CD4-positive, alpha-beta T cell (primary cell): ENCODE measurements around the gene MYBPH. TPM values are rescaled to one million over a fixed set of nuclear protein-coding genes. Genes with fewer than 3 reads are reported as not detected.

Source experiments
- ATAC-seq: fragments of 200-7000 bp; cut with Tn5 transposase; one replicate; pipeline ENCODE4 v1.10.0; 2022; ENCODE audit warnings: mild to moderate bottlenecking; ENCODE audit not compliant: poor library complexity
- CTCF ChIA-PET: fragments of 350-600 bp; sonication (Branson Sonifier 250); formaldehyde crosslinking; loops from one replicate; lab custom pipeline; 2021; ENCODE audit warnings: antibody characterized with exemption, inconsistent platforms; lab: Charles Lee
- POLR2A ChIA-PET: fragments of 350-600 bp; sonication (Branson Sonifier 250); formaldehyde crosslinking; loops from one replicate; lab custom pipeline; 2021; ENCODE audit warnings: antibody characterized with exemption, inconsistent platforms; lab: Charles Lee
- DNase-seq, 14 experiments: peaks; one replicate each; pipeline ENCODE4 v3.0.0-alpha.2; 2013 to 2020; ENCODE audit warnings: mixed read lengths in 2 of 14
- H3K27ac ChIP-seq, 2 donors: one replicate each; pipeline versions ENCODE4 v1.5.1 to v1.7.0; 2013; ENCODE audit warnings: low read length in 2 of 2, low read depth in 1 of 2, mild to moderate bottlenecking in 1 of 2
- H3K27me3 ChIP-seq, 2 experiments: 1 replicate in 1 of 2; 2 replicates in 1 of 2; pipeline versions ENCODE4 v1.6.1 to v1.7.0; 2013; ENCODE audit warnings: low read length in 2 of 2, control low read depth in 1 of 2, mild to moderate bottlenecking in 1 of 2, moderate library complexity in 1 of 2; ENCODE audit not compliant: insufficient read depth in 2 of 2, control insufficient read depth in 1 of 2
- H3K36me3 ChIP-seq: one replicate; pipeline ENCODE4 v1.6.1; 2013; ENCODE audit warnings: low read length, control low read depth; ENCODE audit not compliant: insufficient read depth
- H3K4me1 ChIP-seq: one replicate; pipeline ENCODE4 v1.6.1; 2013; ENCODE audit warnings: low read length, control low read depth; ENCODE audit not compliant: insufficient read depth
- H3K4me3 ChIP-seq: one replicate; pipeline ENCODE4 v1.5.1; 2013; ENCODE audit warnings: mild to moderate bottlenecking, low read length, moderate library complexity
- H3K9me3 ChIP-seq, 2 experiments: 1 replicate in 1 of 2; 2 replicates in 1 of 2; pipeline versions ENCODE4 v1.6.1 to v1.7.0; 2013; ENCODE audit warnings: low read length in 2 of 2, mild to moderate bottlenecking in 2 of 2, control low read depth in 1 of 2, moderate library complexity in 1 of 2; ENCODE audit not compliant: control insufficient read depth in 1 of 2, insufficient read depth in 1 of 2
- H3K27ac Mint-ChIP-seq: one replicate; pipeline ENCODE4 v1.8.0; 2020; ENCODE audit warnings: mixed read lengths
- H3K27me3 Mint-ChIP-seq: one replicate; pipeline ENCODE4 v1.8.0; 2021; ENCODE audit warnings: mixed read lengths
- H3K36me3 Mint-ChIP-seq: one replicate; pipeline ENCODE4 v1.8.0; 2021; ENCODE audit warnings: low read depth, mixed read lengths
- H3K4me1 Mint-ChIP-seq: one replicate; pipeline ENCODE4 v1.8.0; 2021; ENCODE audit warnings: low read depth, mixed read lengths
- H3K4me3 Mint-ChIP-seq: one replicate; pipeline ENCODE4 v1.8.0; 2020; ENCODE audit warnings: mild to moderate bottlenecking, mixed read lengths
- H3K9me3 Mint-ChIP-seq: one replicate; pipeline ENCODE4 v1.8.0; 2020; ENCODE audit warnings: mixed read lengths
- intact Hi-C, 2 experiments: fragments of 100-400 bp; cut with DNase I in 1 of 2; cut with micrococcal nuclease in 1 of 2; formaldehyde crosslinking; loops; one replicate each; pipeline versions ENCODE4 v1.15.1 to v1.9.0; 2023 to 2025; cut with DNase I, micrococcal nuclease
- total RNA-seq, 174 experiments: library from RNA in 2 of 174; stranded (reverse) in 2 of 174; gene quantifications; one replicate each; pipeline ENCODE4 v1.2.3 and lab custom pipeline; 2021 to 2026
- TF ChIP-seq, protein P1 (sequence below): fragments of 200-600 bp; IDR thresholded peaks from one replicate; pipeline ENCODE4 v1.8.0; 2022; ENCODE audit warnings: antibody characterized with exemption, mild to moderate bottlenecking

The MYBPH gene
- total RNA-seq, 2 experiments from 2014 or later, result not detected

DNA sequence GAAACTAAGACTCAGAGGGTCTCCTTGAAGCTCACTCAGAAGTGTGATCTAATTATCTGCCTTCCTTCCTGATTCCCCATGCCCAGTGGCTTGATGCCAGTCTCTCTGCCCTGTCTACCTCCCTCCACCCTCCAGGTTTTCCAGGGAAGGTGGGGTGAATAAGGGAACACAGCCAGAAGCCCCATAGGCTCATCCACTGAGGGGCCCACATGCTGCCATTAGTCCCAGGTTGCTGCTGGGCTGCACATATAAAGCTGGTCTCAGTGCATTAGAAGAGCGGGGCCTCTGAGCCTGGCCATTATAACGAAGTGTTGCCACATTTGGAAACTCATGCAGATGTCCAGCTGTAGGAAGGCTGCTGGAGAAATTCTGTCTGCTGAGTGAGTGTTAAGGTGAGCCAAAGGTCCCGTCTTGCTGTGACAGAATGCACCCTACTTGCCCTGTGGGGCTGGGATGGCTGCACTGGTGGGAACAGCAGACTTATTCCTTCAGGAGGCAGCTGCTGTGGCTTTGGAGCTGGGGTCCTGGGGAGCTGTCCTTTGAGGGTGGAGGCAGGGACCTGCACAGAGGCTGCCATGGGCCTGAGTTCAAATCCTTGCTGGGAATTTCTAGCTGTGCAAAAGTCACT is 45.2 kb downstream of the MYBPH start:
- Mint-ChIP-seq H3K4me1 (peaks cover 7% of the 10 kb centered on the region), H3K27ac (no peak overlapping the region), H3K4me3 (no peak overlapping the region), H3K27me3 (peaks cover 51% of the 10 kb centered on the region), H3K36me3 (no peaks in the 10 kb centered on the region), H3K9me3 (no peaks in the 10 kb centered on the region)
- H3K36me3 ChIP-seq, result no peaks in the 10 kb centered on the region
- H3K9me3 ChIP-seq, result peaks cover 0 to 8% of the 10 kb centered on the region in 2 experiments
- ChIA-PET POLR2A (no interaction called here), CTCF (no interaction called here)
- intact Hi-C loops, result no loop called here
- peaks cover 14% of the 10 kb centered on the region for H3K4me1 ChIP-seq
- DNase-seq, result peak in 1 of 14 experiments; percentile 20
- ATAC-seq, result no peak
- peaks cover 30 to 34% of the 10 kb centered on the region in 2 experiments for H3K27me3 ChIP-seq
- no peak overlapping the region for H3K4me3 ChIP-seq
- TF ChIP-seq, protein P1, sequence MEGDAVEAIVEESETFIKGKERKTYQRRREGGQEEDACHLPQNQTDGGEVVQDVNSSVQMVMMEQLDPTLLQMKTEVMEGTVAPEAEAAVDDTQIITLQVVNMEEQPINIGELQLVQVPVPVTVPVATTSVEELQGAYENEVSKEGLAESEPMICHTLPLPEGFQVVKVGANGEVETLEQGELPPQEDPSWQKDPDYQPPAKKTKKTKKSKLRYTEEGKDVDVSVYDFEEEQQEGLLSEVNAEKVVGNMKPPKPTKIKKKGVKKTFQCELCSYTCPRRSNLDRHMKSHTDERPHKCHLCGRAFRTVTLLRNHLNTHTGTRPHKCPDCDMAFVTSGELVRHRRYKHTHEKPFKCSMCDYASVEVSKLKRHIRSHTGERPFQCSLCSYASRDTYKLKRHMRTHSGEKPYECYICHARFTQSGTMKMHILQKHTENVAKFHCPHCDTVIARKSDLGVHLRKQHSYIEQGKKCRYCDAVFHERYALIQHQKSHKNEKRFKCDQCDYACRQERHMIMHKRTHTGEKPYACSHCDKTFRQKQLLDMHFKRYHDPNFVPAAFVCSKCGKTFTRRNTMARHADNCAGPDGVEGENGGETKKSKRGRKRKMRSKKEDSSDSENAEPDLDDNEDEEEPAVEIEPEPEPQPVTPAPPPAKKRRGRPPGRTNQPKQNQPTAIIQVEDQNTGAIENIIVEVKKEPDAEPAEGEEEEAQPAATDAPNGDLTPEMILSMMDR, result no peak
- no peak overlapping the region for H3K27ac ChIP-seq

DNA sequence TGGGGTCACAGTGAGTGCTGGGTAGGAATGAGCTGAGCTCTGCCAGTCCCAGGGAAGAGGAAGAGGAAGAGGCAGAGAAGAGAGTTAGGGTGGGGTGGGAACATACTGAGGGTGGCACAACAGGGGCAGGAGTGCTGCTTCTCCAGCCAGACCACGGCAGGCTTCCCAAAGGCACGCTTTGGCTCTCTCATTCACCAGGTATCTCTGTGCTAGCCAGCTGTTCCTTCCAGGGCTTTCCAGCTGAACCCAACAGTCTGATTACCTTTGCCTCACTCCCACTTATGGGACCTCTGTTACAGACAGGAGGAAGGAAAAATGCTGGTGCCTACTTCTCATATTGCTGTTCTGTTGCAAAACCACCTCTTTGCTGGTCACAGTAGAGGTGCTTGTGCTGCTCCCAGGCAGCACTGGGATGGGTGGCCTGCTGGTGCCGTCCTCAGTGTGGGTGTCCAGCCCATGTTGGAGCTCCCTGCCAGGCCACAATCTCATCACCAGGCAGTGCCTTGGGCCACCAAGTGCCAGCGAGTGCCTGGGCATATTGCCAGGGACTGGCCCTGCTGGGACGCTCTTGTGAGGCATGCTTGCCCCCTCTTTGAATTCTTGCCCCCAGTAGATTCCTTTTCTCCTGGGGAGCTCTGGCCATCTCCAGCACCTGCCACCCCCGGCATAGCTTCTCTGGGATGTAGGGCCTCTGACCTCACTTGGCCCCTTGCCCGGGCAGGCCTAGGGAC is 46.0 kb downstream of the MYBPH start:
- Mint-ChIP-seq H3K36me3 (no peaks in the 10 kb centered on the region), H3K4me3 (no peak overlapping the region), H3K27me3 (peaks cover 59% of the 10 kb centered on the region), H3K4me1 (peaks cover 7% of the 10 kb centered on the region), H3K27ac (no peak overlapping the region), H3K9me3 (no peaks in the 10 kb centered on the region)
- H3K27me3 ChIP-seq, result peaks cover 36 to 41% of the 10 kb centered on the region in 2 experiments
- peaks cover 0 to 8% of the 10 kb centered on the region in 2 experiments for H3K9me3 ChIP-seq
- ChIA-PET CTCF (no interaction called here), POLR2A (no interaction called here)
- intact Hi-C loops, result no loop called here
- DNase-seq (peak in 1 of 14 experiments; percentile 16), ATAC-seq (no peak)
- peaks cover 14% of the 10 kb centered on the region for H3K4me1 ChIP-seq
- no peaks in the 10 kb centered on the region for H3K36me3 ChIP-seq
- TF ChIP-seq, protein P1, result no peak
- H3K27ac ChIP-seq, result no peak overlapping the region
- no peak overlapping the region for H3K4me3 ChIP-seq

DNA sequence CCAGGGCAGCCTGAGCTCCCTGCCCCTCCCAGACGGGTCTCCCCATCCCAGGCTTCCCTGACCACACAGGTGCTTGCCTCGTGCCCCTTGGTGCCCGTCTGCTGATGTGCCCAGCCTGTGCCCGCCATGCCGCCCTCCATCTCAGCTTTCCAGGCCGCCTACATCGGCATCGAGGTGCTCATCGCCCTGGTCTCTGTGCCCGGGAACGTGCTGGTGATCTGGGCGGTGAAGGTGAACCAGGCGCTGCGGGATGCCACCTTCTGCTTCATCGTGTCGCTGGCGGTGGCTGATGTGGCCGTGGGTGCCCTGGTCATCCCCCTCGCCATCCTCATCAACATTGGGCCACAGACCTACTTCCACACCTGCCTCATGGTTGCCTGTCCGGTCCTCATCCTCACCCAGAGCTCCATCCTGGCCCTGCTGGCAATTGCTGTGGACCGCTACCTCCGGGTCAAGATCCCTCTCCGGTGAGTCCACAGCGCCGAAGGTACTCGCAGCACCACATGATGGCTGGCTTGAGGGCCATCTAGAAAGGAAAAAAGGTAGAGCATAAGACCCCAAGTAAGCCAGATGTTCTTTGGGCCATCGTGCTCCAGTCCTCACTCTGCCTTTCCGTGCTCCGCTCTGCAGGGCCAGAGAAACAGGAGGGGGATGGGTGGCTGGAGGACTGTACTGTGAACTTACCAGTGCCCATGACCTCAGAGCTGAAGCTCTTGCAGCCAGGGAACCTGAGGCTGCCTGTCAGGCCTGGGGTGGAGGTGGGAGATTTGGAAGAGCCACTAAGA is 46.7 kb downstream of the MYBPH start:
- Mint-ChIP-seq H3K27me3 (peaks cover 66% of the 10 kb centered on the region), H3K4me3 (no peak overlapping the region), H3K27ac (no peak overlapping the region), H3K36me3 (no peaks in the 10 kb centered on the region), H3K4me1 (peaks cover 7% of the 10 kb centered on the region), H3K9me3 (no peaks in the 10 kb centered on the region)
- intact Hi-C loops, result no loop called here
- H3K36me3 ChIP-seq, result no peaks in the 10 kb centered on the region
- no peak overlapping the region for H3K4me3 ChIP-seq
- peaks cover 42 to 47% of the 10 kb centered on the region in 2 experiments for H3K27me3 ChIP-seq
- CTCF ChIA-PET, result no interaction called here
- H3K27ac ChIP-seq, result no peak overlapping the region
- DNase-seq (peak in 1 of 14 experiments; percentile 29), ATAC-seq (no peak)
- H3K9me3 ChIP-seq, result peaks cover 0 to 8% of the 10 kb centered on the region in 2 experiments
- POLR2A ChIA-PET, result no interaction called here
- H3K4me1 ChIP-seq, result peaks cover 14% of the 10 kb centered on the region
- TF ChIP-seq, protein P1, result no peak
